Immature natural killer cell (primary cell): ENCODE data around the gene MYL3. TPM values are rescaled to one million over a fixed set of nuclear protein-coding genes. Genes with fewer than 3 reads are reported as not detected.
A peak's percentile ranks its signal among the peaks of the same experiment; 100 is the strongest.

Experiments
- DNase-seq, 3 donors: peaks; one replicate each; pipeline ENCODE4 v3.0.0; 2022; ENCODE audit warnings: mixed read lengths in 1 of 3
- H3K27ac Mint-ChIP-seq, 6 donors: one replicate each; pipeline ENCODE4 v1.8.0; 2020; ENCODE audit warnings: mixed read lengths in 6 of 6, mild to moderate bottlenecking in 5 of 6, inconsistent platforms in 4 of 6, moderate library complexity in 3 of 6
- H3K27me3 Mint-ChIP-seq, 3 donors: one replicate each; pipeline ENCODE4 v1.8.0; 2020 to 2021; ENCODE audit warnings: low read depth in 3 of 3, mild to moderate bottlenecking in 3 of 3, mixed read lengths in 3 of 3, moderate library complexity in 3 of 3, inconsistent platforms in 1 of 3
- H3K36me3 Mint-ChIP-seq, 3 donors: one replicate each; pipeline ENCODE4 v1.8.0; 2020; ENCODE audit warnings: mixed read lengths in 3 of 3, inconsistent platforms in 2 of 3, mild to moderate bottlenecking in 2 of 3
- H3K4me1 Mint-ChIP-seq, 2 donors: one replicate each; pipeline ENCODE4 v1.8.0; 2020; ENCODE audit warnings: inconsistent platforms in 2 of 2, mild to moderate bottlenecking in 2 of 2, mixed read lengths in 2 of 2, moderate library complexity in 1 of 2
- H3K4me3 Mint-ChIP-seq, 5 donors: one replicate each; pipeline ENCODE4 v1.8.0; 2020; ENCODE audit warnings: mild to moderate bottlenecking in 5 of 5, mixed read lengths in 5 of 5, inconsistent platforms in 3 of 5, moderate library complexity in 3 of 5
- H3K9me3 Mint-ChIP-seq, 6 donors: one replicate each; pipeline ENCODE4 v1.8.0; 2020; ENCODE audit warnings: mild to moderate bottlenecking in 6 of 6, mixed read lengths in 6 of 6, inconsistent platforms in 4 of 6, moderate library complexity in 3 of 6
- polyA plus RNA-seq, 3 donors: library from polyadenylated mRNA; unstranded; fragments of 300-500 nt; fragmentation: Illumina TruSeq; gene quantifications; one replicate each; pipeline ENCODE4 v1.2.3, GENCODE V29; 2021

The MYL3 gene
- polyA plus RNA-seq, 3 donors from 2014 or later = not detected

DNA sequence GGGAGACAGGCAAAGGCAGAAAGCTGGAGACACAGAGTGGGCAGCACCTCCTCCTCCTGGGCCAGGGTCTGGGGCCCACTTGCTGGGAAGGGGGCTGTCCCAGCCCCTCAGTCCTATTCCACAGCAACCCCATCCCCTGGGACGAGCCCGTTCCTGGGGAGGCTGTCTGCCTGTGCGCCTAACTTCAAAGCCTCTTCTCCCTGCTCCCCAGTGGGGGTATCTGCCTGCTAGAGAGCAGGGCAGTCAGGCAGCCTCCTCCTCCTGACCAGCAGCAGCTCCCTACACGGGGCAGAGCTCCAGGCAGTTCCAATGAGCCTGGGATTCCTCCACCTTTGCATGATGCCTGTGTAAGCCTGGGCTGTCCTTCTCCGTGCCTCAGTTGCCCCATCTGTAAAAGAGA is 21.2 kb upstream of the MYL3 start:
- no peak for DNase-seq
- Mint-ChIP-seq H3K4me3 (peak overlapping the region in 1 of 5 donors; percentile 18), H3K27me3 (peaks cover 11 to 18% (median 14%) of the 10 kb centered on the region in 3 donors), H3K36me3 (peaks cover 0 to 3% (median 3%) of the 10 kb centered on the region in 3 donors), H3K27ac (no peak overlapping the region), H3K4me1 (peaks cover 13 to 20% of the 10 kb centered on the region in 2 donors), H3K9me3 (no peaks in the 10 kb centered on the region)

DNA sequence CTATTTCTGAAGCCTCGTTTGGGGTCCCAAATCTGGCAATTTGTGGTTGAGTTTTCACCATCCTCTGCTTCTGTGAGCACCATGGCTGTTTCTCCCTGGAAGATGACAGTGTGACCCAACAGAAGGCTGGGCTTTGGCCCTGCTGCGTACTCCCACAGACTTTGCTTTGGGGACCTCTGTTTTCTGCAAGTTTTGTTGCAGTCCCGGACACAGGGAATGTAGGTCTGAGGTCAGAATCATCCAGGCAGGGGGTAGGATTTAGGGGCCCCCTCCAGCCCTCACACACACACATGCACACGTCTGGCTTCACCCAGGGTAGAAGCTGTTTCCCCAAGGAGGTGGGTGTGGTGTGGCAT is 20.6 kb upstream of the MYL3 start:
- H3K36me3 Mint-ChIP-seq = peaks cover 0 to 3% (median 3%) of the 10 kb centered on the region in 3 donors
- no peak overlapping the region for H3K27ac Mint-ChIP-seq
- peaks cover 12 to 18% (median 14%) of the 10 kb centered on the region in 3 donors for H3K27me3 Mint-ChIP-seq
- no peak for DNase-seq
- H3K4me1 Mint-ChIP-seq = peaks cover 19 to 26% of the 10 kb centered on the region in 2 donors
- no peaks in the 10 kb centered on the region for H3K9me3 Mint-ChIP-seq
- H3K4me3 Mint-ChIP-seq = peak overlapping the region; percentile 9 to 72 (median 42)

DNA sequence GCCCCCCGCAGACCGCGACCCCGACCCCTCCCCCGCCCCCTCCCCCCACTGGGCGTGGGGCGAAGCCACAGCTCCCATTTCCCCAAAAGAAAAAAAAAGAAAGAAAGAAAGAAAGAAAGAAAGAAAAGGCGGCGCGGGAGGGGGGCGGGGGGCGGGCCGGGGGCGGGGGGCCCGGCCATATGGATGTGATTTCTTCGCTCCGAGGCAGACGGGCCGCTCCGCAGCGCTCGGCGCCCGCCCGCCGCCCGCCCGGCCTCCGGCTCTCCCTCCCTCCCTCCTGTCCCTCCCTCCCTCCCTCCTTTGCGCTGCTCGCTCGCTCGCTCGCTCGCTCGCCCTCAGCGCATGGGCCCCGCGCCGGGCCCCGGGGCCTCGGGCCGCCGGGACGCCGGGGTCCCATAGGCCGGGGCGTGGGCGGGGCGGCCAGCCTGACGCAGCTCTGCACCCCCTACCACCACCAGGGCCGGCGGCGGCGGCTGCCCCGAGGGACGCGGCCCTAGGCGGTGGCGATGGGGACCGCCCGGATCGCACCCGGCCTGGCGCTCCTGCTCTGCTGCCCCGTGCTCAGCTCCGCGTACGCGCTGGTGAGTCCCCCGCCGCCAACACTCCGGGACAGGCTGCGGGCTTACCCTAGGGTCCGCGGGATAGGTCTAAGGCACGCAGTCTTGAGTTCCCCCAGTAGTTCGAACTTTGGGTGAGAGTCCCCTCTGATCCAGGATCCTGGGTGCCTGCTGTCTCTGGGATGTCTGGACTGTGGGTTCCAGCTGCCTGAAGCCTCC is 20.0 kb upstream of the MYL3 start:
- Mint-ChIP-seq H3K4me1 (peaks cover 24 to 32% of the 10 kb centered on the region in 2 donors), H3K27ac (no peak overlapping the region)

GRCh38 chr3:46882377-46883053 is 19.3 kb upstream of the MYL3 start:
- Mint-ChIP-seq H3K9me3 (no peaks in the 10 kb centered on the region), H3K4me1 (peaks cover 27 to 33% of the 10 kb centered on the region in 2 donors), H3K4me3 (peak overlapping the region; percentile 74 to 83 (median 79)), H3K27ac (no peak overlapping the region), H3K27me3 (peaks cover 10 to 18% (median 12%) of the 10 kb centered on the region in 3 donors), H3K36me3 (peaks cover 0 to 3% (median 3%) of the 10 kb centered on the region in 3 donors)
- no peak for DNase-seq

More for the DNA sequence above, 20.0 kb upstream of the MYL3 start:
- DNase-seq = no peak
- H3K36me3 Mint-ChIP-seq = peaks cover 0 to 3% (median 3%) of the 10 kb centered on the region in 3 donors
- H3K9me3 Mint-ChIP-seq = no peaks in the 10 kb centered on the region
- H3K27me3 Mint-ChIP-seq = peaks cover 12 to 18% (median 13%) of the 10 kb centered on the region in 3 donors
- peak overlapping the region; percentile 74 to 83 (median 79) for H3K4me3 Mint-ChIP-seq

DNA sequence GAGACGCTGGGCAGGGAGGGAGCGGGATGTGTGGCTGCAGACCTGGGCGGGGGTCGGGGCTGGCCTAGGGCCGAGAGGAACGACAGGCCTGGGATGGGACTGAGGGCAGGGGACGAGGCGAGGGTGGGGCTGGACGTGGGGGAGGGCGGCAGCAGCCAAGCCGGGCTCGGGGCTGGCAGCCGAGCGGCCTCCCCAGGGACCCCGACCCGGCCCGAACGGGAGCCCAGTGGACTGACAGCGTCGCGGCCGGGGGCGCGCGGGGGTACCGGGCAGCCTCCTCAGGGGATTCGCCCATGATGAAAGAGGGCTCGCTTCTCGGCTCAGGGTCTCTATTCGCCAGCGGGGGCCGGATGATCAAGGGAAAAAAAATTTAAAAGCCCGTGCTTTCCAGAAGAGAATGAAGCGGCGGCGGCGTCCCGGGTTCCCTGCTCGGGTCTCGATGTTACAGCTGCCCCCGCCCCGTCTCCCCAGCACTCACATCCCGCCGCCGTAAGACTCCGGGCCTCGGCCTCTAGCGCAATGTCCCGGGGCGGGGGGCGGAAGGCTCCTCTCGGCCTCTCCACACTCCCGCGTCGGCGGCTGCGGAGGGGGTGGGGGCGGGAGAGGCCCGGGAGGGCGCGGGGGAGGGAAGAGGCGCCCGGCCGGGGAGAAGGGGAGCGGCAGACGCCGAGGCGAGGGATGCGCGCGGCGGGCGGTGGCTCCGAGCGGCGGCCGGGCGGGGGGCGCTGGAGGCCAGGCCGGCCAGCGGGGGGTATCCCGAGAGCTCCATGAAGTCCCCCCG is 18.5 kb upstream of the MYL3 start:
- DNase-seq = no peak
- peaks cover 8 to 18% (median 12%) of the 10 kb centered on the region in 3 donors for H3K27me3 Mint-ChIP-seq

DNA sequence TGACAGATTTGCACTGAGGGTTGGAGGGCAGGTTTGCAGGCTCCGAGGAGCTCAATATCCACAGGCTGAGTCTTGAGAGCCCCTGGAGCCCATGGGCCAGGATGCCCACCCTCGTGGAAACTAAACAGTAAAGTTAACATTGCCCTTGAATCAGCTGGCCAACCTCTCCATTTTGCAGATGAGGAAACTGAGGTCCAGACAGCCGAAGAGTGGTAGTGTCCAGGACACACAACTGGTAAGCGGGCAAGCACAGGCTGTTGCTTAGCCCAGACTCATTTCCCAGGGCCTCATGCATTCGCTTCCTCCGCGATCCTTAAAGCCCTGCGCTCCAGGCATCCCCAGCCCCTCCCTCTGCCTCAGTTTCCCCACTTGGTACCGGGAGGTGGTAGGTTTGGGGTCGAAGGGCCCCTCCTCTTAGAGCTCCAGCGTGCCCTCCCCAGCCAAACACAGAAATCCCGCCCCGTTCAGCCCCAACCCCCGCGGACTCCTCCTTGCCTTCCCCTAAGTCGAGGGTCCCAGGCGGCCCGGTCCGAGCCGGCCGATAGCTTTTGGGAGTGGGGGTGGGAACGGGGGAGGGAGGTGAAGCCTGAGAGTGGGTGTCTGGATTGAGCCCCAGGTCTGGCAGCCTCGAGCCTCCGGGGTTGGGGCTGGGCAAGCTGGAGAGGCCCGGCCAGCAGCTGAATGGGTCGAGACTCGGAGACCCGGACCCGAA is 17.8 kb upstream of the MYL3 start:
- no peak overlapping the region for H3K27ac Mint-ChIP-seq
- peaks cover 0 to 3% (median 3%) of the 10 kb centered on the region in 3 donors for H3K36me3 Mint-ChIP-seq

More for the DNA sequence above, 18.5 kb upstream of the MYL3 start:
- Mint-ChIP-seq H3K36me3 (peaks cover 0 to 3% (median 3%) of the 10 kb centered on the region in 3 donors), H3K27ac (no peak overlapping the region), H3K9me3 (no peaks in the 10 kb centered on the region), H3K4me3 (peak overlapping the region; percentile 63 to 80 (median 71)), H3K4me1 (peaks cover 27 to 33% of the 10 kb centered on the region in 2 donors)

GRCh38 chr3:46878781-46879436 is 15.7 kb upstream of the MYL3 start:
- Mint-ChIP-seq H3K36me3 (peaks cover 0 to 3% (median 3%) of the 10 kb centered on the region in 3 donors), H3K27me3 (peaks cover 4 to 17% (median 10%) of the 10 kb centered on the region in 3 donors), H3K4me3 (peak overlapping the region in 4 of 5 donors; percentile 21 to 61 (median 42)), H3K9me3 (no peaks in the 10 kb centered on the region), H3K27ac (no peak overlapping the region), H3K4me1 (peaks cover 27 to 33% of the 10 kb centered on the region in 2 donors)
- peak; percentile 35 to 38 (median 38) for DNase-seq

More for the DNA sequence above, 17.8 kb upstream of the MYL3 start:
- H3K9me3 Mint-ChIP-seq = no peaks in the 10 kb centered on the region
- peaks cover 27 to 33% of the 10 kb centered on the region in 2 donors for H3K4me1 Mint-ChIP-seq
- H3K27me3 Mint-ChIP-seq = peaks cover 8 to 18% (median 12%) of the 10 kb centered on the region in 3 donors
- H3K4me3 Mint-ChIP-seq = peak overlapping the region; percentile 26 to 81 (median 57)
- no peak for DNase-seq

DNA sequence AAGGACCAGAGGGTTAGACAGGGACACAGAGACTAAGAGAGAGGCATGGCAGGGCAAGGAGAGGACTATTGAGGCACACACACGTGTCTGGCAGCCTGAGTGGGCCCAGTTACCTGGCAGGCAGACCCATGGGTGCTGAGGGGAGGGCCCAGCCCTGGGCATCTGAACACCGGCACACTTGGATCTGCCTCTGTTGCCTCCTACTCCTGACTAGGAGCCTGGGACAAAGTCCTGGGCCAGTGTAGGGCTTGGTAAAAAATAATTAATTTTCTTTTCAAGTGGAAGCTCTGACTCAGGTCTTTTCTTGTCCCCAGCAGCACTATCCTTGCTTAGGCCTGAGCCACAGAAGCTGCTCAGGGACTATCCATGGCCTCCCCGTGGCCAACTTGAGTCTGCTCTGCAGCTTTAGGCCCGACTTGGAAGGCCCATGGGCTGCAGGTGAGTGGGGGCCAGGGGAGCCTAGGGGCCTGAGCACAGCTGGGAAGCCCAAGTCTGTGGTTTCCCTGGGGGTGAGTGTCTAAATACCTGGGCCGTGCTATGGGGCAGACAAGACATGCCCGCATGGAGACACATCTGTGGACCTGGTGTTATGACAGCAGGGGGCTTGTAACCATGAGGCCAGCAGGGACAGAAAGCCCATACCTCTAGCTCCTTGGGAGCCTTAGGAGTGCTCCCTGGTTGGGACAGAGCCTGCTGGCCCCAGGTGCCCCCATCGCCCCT is 14.3 kb upstream of the MYL3 start, which contains the start of gene PTH1R:
PTH1R (plus strand) TSS at position 316 of the 720 bp plus-strand sequence. CDS start 5,839 bp downstream, outside the sequence.
- Mint-ChIP-seq H3K27ac (no peak within 1 kb of the TSS), H3K27me3 (peaks cover 4 to 15% (median 14%) of the 10 kb centered on the region in 3 donors), H3K36me3 (peaks cover 0 to 3% (median 3%) of the 10 kb centered on the region in 3 donors), H3K4me3 (peak within 1 kb of the TSS in 2 of 5 donors; percentile 33 to 44), H3K9me3 (no peaks in the 10 kb centered on the region), H3K4me1 (peaks cover 27 to 30% of the 10 kb centered on the region in 2 donors)
- no peak for DNase-seq

- no peak overlapping the region for H3K27ac Mint-ChIP-seq
- H3K9me3 Mint-ChIP-seq = no peaks in the 10 kb centered on the region
- H3K36me3 Mint-ChIP-seq = peaks cover 0 to 3% (median 3%) of the 10 kb centered on the region in 3 donors
- peaks cover 27 to 28% of the 10 kb centered on the region in 2 donors for H3K4me1 Mint-ChIP-seq
- peaks cover 2 to 16% (median 13%) of the 10 kb centered on the region in 3 donors for H3K27me3 Mint-ChIP-seq
- no peak for DNase-seq
- no peak overlapping the region for H3K4me3 Mint-ChIP-seq
These were observed 13.4 kb upstream of the MYL3 start for GRCh38 chr3:46876313-46877300.

DNA sequence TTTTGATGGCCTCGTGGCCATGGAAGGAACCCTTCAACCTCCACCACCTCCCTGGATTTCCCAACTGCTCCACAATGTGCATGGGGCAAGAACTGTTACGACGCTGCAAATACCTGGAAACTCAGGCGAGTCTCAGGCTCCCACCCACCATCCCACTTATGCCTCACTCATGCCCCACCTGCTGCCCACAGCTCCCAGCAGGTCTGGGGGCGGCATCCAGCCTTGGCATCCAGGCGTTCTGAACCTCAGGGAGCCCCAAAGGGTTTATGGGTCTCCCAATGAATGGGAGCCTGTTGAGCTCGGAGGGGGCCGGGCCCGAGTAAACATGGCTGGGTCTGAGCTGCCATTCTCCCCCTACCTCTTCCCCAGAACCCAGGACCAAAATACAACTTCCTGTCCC is 12.3 kb upstream of the MYL3 start:
- H3K9me3 Mint-ChIP-seq = no peaks in the 10 kb centered on the region

DNA sequence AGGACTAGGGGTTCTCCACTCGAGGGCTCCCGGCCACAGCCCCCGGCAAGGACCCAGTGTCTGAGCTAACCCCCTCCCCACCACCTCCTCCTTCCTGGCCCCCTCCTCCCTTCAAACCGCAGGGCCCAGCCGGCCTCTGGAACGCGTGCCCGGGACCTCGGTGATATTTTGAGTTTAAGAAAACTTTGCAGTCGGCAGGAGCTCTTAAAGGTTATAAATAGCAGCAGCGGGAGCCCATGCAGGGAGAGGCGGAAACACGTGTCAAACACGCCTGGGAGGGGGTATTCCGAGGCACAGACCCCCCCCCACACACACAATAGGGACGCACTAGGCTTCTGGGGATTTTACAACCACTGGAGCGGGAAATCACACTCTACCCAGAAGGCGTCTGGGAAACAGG is 11.2 kb upstream of the MYL3 start:
- peaks cover 2 to 6% (median 2%) of the 10 kb centered on the region in 3 donors for H3K27me3 Mint-ChIP-seq
- no peak overlapping the region for H3K4me3 Mint-ChIP-seq
- no peaks in the 10 kb centered on the region for H3K36me3 Mint-ChIP-seq
- H3K9me3 Mint-ChIP-seq = no peaks in the 10 kb centered on the region
- peaks cover 14 to 15% of the 10 kb centered on the region in 2 donors for H3K4me1 Mint-ChIP-seq
- peak overlapping the region in 1 of 6 donors; percentile 64 for H3K27ac Mint-ChIP-seq
- no peak for DNase-seq

More for the DNA sequence above, 12.3 kb upstream of the MYL3 start:
- no peak for DNase-seq
- H3K4me1 Mint-ChIP-seq = peaks cover 24 to 25% of the 10 kb centered on the region in 2 donors
- H3K36me3 Mint-ChIP-seq = peaks cover 0 to 3% (median 3%) of the 10 kb centered on the region in 3 donors
- H3K4me3 Mint-ChIP-seq = no peak overlapping the region
- H3K27me3 Mint-ChIP-seq = peaks cover 2 to 14% (median 10%) of the 10 kb centered on the region in 3 donors
- no peak overlapping the region for H3K27ac Mint-ChIP-seq
